ENCODE measurements around the gene CARTPT. TPM values are rescaled to one million over a fixed set of nuclear protein-coding genes. Genes with fewer than 3 reads are reported as not detected.

Gene CARTPT
- polyA plus RNA-seq, 1 experiment = not detected

DNA sequence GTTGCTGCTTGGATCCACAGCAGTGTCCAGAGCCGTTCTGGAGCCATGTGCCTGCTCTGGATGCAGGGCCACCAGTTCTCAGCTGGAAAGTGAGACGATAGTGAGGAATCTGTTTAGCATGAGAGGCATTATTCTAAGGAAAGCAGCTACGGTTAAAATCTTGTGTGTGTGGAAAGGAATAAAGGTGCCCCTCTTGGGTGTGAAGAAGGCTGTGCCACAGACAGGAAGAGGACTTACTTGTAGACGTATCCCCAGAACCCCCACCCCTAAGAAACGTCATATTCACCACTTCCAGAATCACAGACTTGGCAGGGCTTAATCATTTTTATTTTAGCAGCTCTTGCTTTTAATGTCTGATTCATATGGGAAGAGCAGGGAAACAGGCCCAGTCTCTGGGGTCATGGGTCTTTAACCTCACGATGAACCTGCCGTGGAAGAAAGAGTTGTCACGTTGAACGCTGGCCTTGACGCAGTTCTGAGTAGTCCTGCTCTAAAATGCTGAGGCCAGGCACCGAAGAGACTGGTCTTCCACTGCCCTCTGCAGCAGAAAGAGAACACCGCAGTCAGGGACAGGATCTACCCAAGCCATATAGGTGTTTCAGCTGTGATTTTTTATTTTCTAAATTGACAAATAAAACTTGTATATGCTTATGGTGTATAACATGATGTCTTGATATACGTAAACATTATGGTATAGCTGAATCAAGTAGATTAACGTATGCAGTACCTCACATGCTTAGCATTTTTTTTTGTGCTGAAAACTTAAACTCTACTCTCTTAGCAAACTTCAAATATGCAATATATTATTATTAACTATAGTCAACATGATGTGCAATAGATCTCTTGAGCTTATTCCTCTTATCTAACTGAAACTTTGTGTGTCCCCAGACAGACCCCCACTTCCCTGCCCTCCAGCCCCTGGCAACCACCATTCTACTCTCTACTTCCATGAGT is 38.8 kb downstream of the CARTPT start:
- ChIA-PET CTCF (interaction anchor here (0.5 to 2.2 kb wide), 20 partner anchors 8 to 730 kb away, joined by 3 to 20 read pairs (median 4); no protein-coding TSS in a partner anchor), POLR2A (no interaction called here)
- DNase-seq (ENCODE audit: low read depth, low spot score) = peak; percentile 11
- Histone ChIP-seq H3K4me3 (ENCODE audit: low read depth, low read length) (0 out of 2 replicates have a peak overlapping the region, but pooled peaks have one; percentile 2), H3K27me3 (ENCODE audit: control insufficient read depth, insufficient read depth, low read length) (peaks cover 11% of the 10 kb centered on the region), H3K9me3 (ENCODE audit: control insufficient read depth, insufficient read depth, low read length) (no peaks in the 10 kb centered on the region), H3K27ac (ENCODE audit: low read depth, low read length) (no peak overlapping the region)
- TF ChIP-seq, protein P1, sequence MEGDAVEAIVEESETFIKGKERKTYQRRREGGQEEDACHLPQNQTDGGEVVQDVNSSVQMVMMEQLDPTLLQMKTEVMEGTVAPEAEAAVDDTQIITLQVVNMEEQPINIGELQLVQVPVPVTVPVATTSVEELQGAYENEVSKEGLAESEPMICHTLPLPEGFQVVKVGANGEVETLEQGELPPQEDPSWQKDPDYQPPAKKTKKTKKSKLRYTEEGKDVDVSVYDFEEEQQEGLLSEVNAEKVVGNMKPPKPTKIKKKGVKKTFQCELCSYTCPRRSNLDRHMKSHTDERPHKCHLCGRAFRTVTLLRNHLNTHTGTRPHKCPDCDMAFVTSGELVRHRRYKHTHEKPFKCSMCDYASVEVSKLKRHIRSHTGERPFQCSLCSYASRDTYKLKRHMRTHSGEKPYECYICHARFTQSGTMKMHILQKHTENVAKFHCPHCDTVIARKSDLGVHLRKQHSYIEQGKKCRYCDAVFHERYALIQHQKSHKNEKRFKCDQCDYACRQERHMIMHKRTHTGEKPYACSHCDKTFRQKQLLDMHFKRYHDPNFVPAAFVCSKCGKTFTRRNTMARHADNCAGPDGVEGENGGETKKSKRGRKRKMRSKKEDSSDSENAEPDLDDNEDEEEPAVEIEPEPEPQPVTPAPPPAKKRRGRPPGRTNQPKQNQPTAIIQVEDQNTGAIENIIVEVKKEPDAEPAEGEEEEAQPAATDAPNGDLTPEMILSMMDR (IDR thresholded peaks at IDR 0.05; ENCODE audit: low read depth, low read length) = peak; percentile 79

DNA sequence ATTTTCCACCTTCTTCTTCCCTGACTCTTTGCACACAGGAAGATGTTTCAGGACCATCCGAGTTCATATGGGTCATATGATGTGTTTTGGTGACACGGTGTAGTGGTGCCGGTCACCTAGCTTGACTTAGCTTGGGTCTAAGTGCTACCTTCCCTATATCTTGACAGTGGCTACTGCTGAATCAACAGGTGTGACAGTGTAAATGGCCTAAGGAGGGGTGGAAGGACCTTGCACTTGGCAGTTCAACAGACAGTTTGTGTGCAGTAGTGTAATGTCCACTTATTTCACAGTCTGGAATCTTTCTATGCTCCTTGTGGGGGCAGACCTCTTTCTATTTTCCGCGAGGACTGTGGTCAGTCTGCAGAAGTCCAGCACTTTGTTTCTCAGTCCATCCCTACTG is 43.8 kb downstream of the CARTPT start:
- POLR2A ChIA-PET = no interaction called here
- TF ChIP-seq, protein P1 (IDR thresholded peaks at IDR 0.05; ENCODE audit: low read depth, low read length) = no peak
- Histone ChIP-seq H3K9me3 (ENCODE audit: control insufficient read depth, insufficient read depth, low read length) (no peaks in the 10 kb centered on the region), H3K27me3 (ENCODE audit: control insufficient read depth, insufficient read depth, low read length) (peaks cover 12% of the 10 kb centered on the region), H3K4me3 (ENCODE audit: low read depth, low read length) (no peak overlapping the region), H3K27ac (ENCODE audit: low read depth, low read length) (no peak overlapping the region)
- CTCF ChIA-PET = no interaction called here
- DNase-seq (ENCODE audit: low read depth, low spot score) = no peak

DNA sequence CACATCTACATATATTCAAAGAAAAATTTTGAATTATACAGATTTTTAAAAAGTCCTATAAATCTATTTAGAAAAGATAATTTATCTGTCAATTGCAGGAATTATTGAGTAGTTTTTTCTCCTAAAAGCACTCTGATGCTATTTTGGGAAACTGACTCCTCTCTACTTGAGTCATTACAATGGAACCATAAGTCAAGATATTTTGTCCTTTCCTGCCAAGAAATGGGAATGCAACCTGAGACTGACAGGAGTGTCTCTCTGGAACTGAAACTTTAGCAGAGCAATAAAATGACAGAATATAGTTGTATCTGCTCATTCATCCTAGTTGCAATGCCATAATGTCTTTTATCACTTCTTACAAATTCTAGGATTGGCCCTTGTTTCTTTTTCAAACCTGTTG is 48.6 kb downstream of the CARTPT start:
- Histone ChIP-seq H3K27ac (ENCODE audit: low read depth, low read length) (no peak overlapping the region), H3K27me3 (ENCODE audit: control insufficient read depth, insufficient read depth, low read length) (peaks cover 12% of the 10 kb centered on the region), H3K4me3 (ENCODE audit: low read depth, low read length) (no peak overlapping the region), H3K9me3 (ENCODE audit: control insufficient read depth, insufficient read depth, low read length) (no peaks in the 10 kb centered on the region)
- no peak for DNase-seq (ENCODE audit: low read depth, low spot score)
- CTCF ChIA-PET = no interaction called here
- POLR2A ChIA-PET = interaction anchor here (0.6 kb wide), 1 partner anchor 521 kb away, joined by 3 read pairs; no protein-coding TSS in a partner anchor
- TF ChIP-seq, protein P1 (IDR thresholded peaks at IDR 0.05; ENCODE audit: low read depth, low read length) = no peak

DNA sequence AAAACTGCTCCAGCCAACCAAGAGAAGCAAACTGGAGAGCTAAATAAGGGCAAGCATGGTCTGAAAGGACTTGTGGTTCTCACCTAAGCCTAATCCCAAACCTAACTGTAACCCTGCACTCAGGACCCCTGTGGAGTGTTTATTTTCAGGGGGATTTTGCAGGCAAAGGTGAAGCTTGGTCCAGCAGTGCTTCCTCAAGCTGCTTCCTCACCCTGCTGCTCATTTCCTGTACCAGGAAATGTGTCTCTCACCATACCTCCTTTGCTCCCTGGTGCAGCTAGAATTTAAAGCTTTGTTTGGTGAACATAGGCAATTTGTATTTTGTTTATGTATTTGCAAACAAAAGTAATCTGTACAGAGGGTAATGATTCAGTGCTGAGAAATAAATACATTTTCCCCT is 50.2 kb downstream of the CARTPT start:
- CTCF ChIA-PET = interaction anchor here (0.5 to 1.1 kb wide), 2 partner anchors 11 kb away, joined by 3 read pairs; no protein-coding TSS in a partner anchor

More for the DNA sequence above, 50.2 kb downstream of the CARTPT start:
- Histone ChIP-seq H3K9me3 (ENCODE audit: control insufficient read depth, insufficient read depth, low read length) (no peaks in the 10 kb centered on the region), H3K4me3 (ENCODE audit: low read depth, low read length) (no peak overlapping the region), H3K27ac (ENCODE audit: low read depth, low read length) (no peak overlapping the region), H3K27me3 (ENCODE audit: control insufficient read depth, insufficient read depth, low read length) (peaks cover 7% of the 10 kb centered on the region)
- no peak for DNase-seq (ENCODE audit: low read depth, low spot score)
- POLR2A ChIA-PET = no interaction called here
- TF ChIP-seq, protein P1 (IDR thresholded peaks at IDR 0.05; ENCODE audit: low read depth, low read length) = no peak
